K562 (cell line): ENCODE data around the gene LIN9. TPM values are rescaled to one million over a fixed set of nuclear protein-coding genes. Genes with fewer than 3 reads are reported as not detected.

Source experiments
- ARID1B ChIP-seq: fragments of 450-650 bp; IDR thresholded peaks from 2 replicates; pipeline ENCODE4 v1.6.1; 2016; ENCODE audit warnings: antibody characterized with exemption, mild to moderate bottlenecking, inconsistent platforms
- CUX1 ChIP-seq: fragments of 200-800 bp; sonication (Bioruptor generic); IDR thresholded peaks from 2 replicates; pipeline ENCODE4 v1.6.1; 2016; ENCODE audit warnings: missing genetic modification characterization, missing compliant biosample characterization
- MTA1 ChIP-seq: fragments of 450-650 bp; IDR thresholded peaks from 2 replicates; pipeline ENCODE4 v1.6.1; 2017; ENCODE audit warnings: borderline replicate concordance
- NCOA2 ChIP-seq, 2 experiments: fragments of 450-650 bp; IDR thresholded peaks; 2 replicates each; pipeline ENCODE4 v1.6.1; 2018; ENCODE audit warnings: mild to moderate bottlenecking in 2 of 2, moderate library complexity in 1 of 2; ENCODE audit not compliant: partially characterized antibody in 2 of 2
- NEUROD1 ChIP-seq: fragments of 150-350 bp; IDR thresholded peaks from 2 replicates; pipeline ENCODE4 v1.6.1; 2014; ENCODE audit warnings: borderline replicate concordance, low read length, low read depth; ENCODE audit not compliant: partially characterized antibody
- NR2C1 ChIP-seq, 2 experiments: fragments of 450-650 bp; IDR thresholded peaks; 2 replicates each; pipeline ENCODE4 v1.6.1; 2017; ENCODE audit warnings: mild to moderate bottlenecking in 2 of 2, antibody characterized with exemption in 1 of 2, inconsistent platforms in 1 of 2, missing compliant biosample characterization in 1 of 2, missing genetic modification characterization in 1 of 2
- PRMT5 ChIP-seq: sonication (generic); formaldehyde crosslinking; IDR thresholded peaks from 2 replicates; pipeline ENCODE4 v1.5.0; 2020; ENCODE audit warnings: missing genetic modification reagents
- RHOXF2B ChIP-seq: fragments of 250-450 bp; sonication (Bioruptor Pico); conservative IDR thresholded peaks from 2 replicates; pipeline ENCODE4 v1.5.1; 2021
- SAFB ChIP-seq: fragments of 200-400 bp; formaldehyde crosslinking; IDR thresholded peaks from 2 replicates; pipeline ENCODE4 v1.6.1; 2017; ENCODE audit warnings: low read depth, low read length, borderline replicate concordance
- SRSF1 ChIP-seq: fragments of 200-400 bp; formaldehyde crosslinking; IDR thresholded peaks from 2 replicates; pipeline ENCODE4 v1.6.1; 2017; ENCODE audit warnings: mild to moderate bottlenecking, low read depth, low read length, moderate library complexity
- TAF1 ChIP-seq: IDR thresholded peaks from 2 replicates; pipeline ENCODE4 v1.6.1; 2011; ENCODE audit warnings: mild to moderate bottlenecking, low read length, moderate library complexity; ENCODE audit not compliant: insufficient read depth, control insufficient read depth, severe bottlenecking; ENCODE audit errors: extremely low read depth
- TARDBP ChIP-seq: fragments of 450-650 bp; IDR thresholded peaks from 2 replicates; pipeline ENCODE4 v1.6.1; 2016
- TCF7L2 ChIP-seq: fragments of 150-350 bp; IDR thresholded peaks from 2 replicates; pipeline ENCODE4 v1.6.1; 2016; ENCODE audit warnings: low read depth, mild to moderate bottlenecking, low read length, moderate library complexity
- ZNF282 ChIP-seq: sonication (generic); formaldehyde crosslinking; IDR thresholded peaks from 2 replicates; pipeline ENCODE4 v1.8.1; 2023; ENCODE audit warnings: missing genetic modification reagents
- ZNF436 ChIP-seq: fragments of 250-450, 450-650 bp; sonication (Bioruptor Pico); formaldehyde crosslinking; IDR thresholded peaks from 2 replicates; pipeline ENCODE4 v1.7.0; 2020; ENCODE audit warnings: mild to moderate bottlenecking
- polyA plus RNA-seq, 8 experiments: library from polyadenylated mRNA; depleted of rRNA in 4 of 8; stranded (reverse) in 5 of 8; unstranded in 3 of 8; fragments of >200 nt; fragmentation: Nextera tagmentation in 2 of 8; fragmentation: Illumina TruSeq in 1 of 8; extraction: Ambion mirVana in 2 of 8; extraction: Trizol in 1 of 8; gene quantifications; 2 replicates each; pipeline versions ENCODE4 v1.2.1 to v1.2.3, GENCODE V29; 2011 to 2014; ENCODE audit warnings: inconsistent platforms in 1 of 8, missing spikeins in 1 of 8
- total RNA-seq, 7 experiments: library from RNA; depleted of rRNA in 6 of 7; stranded (reverse); fragments of >200 nt in 6 of 7; fragmentation: Illumina TruSeq in 2 of 7; extraction: Trizol in 2 of 7; gene quantifications; 2 replicates each; pipeline versions ENCODE4 v1.2.1 to v1.2.3, GENCODE V29; 2011 to 2021; ENCODE audit warnings: low replicate concordance in 1 of 7
- TF ChIP-seq, protein P1 (sequence below): fragments of 450-650 bp; IDR thresholded peaks from 2 replicates; pipeline ENCODE4 v1.6.1; 2016; ENCODE audit warnings: low read depth, mild to moderate bottlenecking, moderate library complexity
- TF ChIP-seq, protein P2 (sequence below): fragments of 250-450 bp; sonication (Bioruptor Pico); IDR thresholded peaks from 2 replicates; pipeline ENCODE4 v1.5.0; 2021; ENCODE audit warnings: mild to moderate bottlenecking, borderline replicate concordance
- TF ChIP-seq, protein P3 (sequence below): fragments of 450-650 bp; formaldehyde crosslinking; IDR thresholded peaks from 2 replicates; pipeline ENCODE4 v1.4.0; 2022; ENCODE audit warnings: missing genetic modification characterization

Gene LIN9
- total and polyA plus RNA-seq, 9 of the 15 experiments (the other 6 are each of a cell fraction or from before 2014, with no cell fraction given) = 18.8 to 33.0 (median 25.5) TPM

DNA sequence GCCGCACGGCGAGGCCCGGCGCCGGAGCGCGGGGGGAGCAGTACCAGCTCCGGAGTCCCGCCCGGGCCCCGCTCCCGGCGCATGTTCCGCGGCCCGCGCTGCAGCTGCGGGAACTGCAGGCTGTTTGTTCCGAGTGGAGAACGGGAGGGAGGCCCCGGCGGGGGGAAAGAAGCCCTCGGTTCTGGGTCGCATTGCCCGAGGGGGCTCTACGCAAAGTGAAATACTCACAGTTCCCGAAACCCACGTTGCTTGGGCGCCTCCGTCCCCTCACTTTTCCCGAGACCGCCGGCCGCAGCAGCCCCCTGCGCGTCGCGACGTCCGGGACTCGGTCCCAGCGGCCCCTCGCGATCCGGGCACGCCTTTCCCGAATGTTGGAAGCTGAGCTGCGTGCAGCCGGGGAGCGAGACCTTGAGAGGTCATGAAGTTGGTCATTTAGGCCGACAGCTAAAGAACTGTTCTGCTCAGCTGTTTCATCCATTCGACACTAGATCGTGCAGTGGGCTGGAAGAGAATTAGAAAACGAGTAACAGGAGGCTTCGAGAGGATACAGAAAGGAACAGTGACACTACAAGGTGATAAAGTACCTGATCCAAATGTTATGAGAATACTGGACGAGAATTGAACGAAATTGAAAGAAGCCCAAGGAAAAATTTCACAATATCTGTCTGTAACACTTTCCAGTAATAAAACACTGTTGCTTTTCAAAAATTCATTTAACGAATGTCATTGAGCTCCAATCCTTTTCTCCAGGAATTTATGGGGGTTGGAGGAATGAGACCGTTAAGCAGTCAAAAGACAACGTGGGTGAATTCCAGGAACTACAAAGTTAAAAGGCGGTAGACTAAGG is 657 bp upstream of the LIN9 start (continued):
- TF ChIP-seq, protein P1, sequence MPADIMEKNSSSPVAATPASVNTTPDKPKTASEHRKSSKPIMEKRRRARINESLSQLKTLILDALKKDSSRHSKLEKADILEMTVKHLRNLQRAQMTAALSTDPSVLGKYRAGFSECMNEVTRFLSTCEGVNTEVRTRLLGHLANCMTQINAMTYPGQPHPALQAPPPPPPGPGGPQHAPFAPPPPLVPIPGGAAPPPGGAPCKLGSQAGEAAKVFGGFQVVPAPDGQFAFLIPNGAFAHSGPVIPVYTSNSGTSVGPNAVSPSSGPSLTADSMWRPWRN = no peak
- TF ChIP-seq TCF7L2 (no peak), PRMT5 (no peak), SAFB (no peak), ARID1B (no peak), NEUROD1 (no peak), ZNF436 (0 out of 2 replicates have a peak, but pooled peaks have one; percentile 18), MTA1 (no peak), SRSF1 (no peak), TARDBP (no peak), RHOXF2B (CRISPR knock-in tag) (no peak), ZNF282 (no peak), NCOA2 (IDR thresholded peaks at IDR 0.05; ENCODE audit: partially characterized antibody in 2 of 2) (no peak), NR2C1 (IDR thresholded peaks at IDR 0.05) (no peak), NR2C1 (tag; IDR thresholded peaks at IDR 0.05) (no peak), TAF1 (no peak), CUX1 (CRISPR knock-in tag) (peak; percentile 75; the same call in 1 of the 2 replicates)
- TF ChIP-seq, protein P2, sequence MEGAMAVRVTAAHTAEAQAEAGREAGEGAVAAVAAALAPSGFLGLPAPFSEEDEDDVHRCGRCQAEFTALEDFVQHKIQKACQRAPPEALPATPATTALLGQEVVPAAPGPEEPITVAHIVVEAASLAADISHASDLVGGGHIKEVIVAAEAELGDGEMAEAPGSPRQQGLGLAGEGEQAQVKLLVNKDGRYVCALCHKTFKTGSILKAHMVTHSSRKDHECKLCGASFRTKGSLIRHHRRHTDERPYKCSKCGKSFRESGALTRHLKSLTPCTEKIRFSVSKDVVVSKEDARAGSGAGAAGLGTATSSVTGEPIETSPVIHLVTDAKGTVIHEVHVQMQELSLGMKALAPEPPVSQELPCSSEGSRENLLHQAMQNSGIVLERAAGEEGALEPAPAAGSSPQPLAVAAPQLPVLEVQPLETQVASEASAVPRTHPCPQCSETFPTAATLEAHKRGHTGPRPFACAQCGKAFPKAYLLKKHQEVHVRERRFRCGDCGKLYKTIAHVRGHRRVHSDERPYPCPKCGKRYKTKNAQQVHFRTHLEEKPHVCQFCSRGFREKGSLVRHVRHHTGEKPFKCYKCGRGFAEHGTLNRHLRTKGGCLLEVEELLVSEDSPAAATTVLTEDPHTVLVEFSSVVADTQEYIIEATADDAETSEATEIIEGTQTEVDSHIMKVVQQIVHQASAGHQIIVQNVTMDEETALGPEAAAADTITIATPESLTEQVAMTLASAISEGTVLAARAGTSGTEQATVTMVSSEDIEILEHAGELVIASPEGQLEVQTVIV (CRISPR knock-in tag) = no peak
- TF ChIP-seq, protein P3, sequence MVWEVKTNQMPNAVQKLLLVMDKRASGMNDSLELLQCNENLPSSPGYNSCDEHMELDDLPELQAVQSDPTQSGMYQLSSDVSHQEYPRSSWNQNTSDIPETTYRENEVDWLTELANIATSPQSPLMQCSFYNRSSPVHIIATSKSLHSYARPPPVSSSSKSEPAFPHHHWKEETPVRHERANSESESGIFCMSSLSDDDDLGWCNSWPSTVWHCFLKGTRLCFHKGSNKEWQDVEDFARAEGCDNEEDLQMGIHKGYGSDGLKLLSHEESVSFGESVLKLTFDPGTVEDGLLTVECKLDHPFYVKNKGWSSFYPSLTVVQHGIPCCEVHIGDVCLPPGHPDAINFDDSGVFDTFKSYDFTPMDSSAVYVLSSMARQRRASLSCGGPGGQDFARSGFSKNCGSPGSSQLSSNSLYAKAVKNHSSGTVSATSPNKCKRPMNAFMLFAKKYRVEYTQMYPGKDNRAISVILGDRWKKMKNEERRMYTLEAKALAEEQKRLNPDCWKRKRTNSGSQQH (CRISPR knock-in tag) = no peak
